ENCODE results near the gene S100A13.

DNA sequence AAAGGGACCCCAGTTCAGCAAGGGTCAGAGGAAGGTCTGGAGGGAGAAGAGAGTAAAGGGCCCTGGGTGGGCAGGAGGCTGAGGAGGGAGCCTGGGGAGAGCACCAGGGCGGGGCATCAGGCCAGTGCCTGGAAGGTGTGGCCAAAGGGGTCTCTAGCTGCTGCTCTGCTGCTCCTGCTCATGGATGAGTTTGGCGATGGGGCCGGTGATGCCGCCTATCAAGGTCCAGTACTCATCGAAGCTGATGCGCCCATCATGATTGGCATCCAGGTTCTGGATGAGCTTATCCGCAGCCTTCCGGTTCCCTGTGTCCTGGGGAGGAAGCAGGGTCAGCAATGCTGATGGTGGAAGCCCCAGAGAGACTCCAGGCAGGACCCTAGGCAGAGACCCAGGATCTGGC is 19.9 kb downstream of the S100A13 start:
- TF ChIP-seq, protein P1, sequence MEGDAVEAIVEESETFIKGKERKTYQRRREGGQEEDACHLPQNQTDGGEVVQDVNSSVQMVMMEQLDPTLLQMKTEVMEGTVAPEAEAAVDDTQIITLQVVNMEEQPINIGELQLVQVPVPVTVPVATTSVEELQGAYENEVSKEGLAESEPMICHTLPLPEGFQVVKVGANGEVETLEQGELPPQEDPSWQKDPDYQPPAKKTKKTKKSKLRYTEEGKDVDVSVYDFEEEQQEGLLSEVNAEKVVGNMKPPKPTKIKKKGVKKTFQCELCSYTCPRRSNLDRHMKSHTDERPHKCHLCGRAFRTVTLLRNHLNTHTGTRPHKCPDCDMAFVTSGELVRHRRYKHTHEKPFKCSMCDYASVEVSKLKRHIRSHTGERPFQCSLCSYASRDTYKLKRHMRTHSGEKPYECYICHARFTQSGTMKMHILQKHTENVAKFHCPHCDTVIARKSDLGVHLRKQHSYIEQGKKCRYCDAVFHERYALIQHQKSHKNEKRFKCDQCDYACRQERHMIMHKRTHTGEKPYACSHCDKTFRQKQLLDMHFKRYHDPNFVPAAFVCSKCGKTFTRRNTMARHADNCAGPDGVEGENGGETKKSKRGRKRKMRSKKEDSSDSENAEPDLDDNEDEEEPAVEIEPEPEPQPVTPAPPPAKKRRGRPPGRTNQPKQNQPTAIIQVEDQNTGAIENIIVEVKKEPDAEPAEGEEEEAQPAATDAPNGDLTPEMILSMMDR (IDR thresholded peaks at IDR 0.05) = no peak
- no peak for TF ChIP-seq POLR2AphosphoS5 (IDR thresholded peaks at IDR 0.05)
- TF ChIP-seq POLR2A (IDR thresholded peaks at IDR 0.05) = no peak
- TF ChIP-seq EP300 (IDR thresholded peaks at IDR 0.05; ENCODE audit: low read depth) = no peak
